Measurements from ENCODE around the gene GDE1. TPM values are rescaled to one million over a fixed set of nuclear protein-coding genes. Genes with fewer than 3 reads are reported as not detected.

The GDE1 gene
- total and polyA plus RNA-seq, 2 of the 4 experiments (the other 2 are of a cell fraction), result 50.1 to 62.4 TPM

- no peak overlapping the region for H2BK120ac ChIP-seq (ENCODE audit: low read depth, low read length)
- intact Hi-C loops (cut with micrococcal nuclease), result no loop called here
- H2BK5ac ChIP-seq (ENCODE audit: low read depth, low read length, poor library complexity, severe bottlenecking), result no peak overlapping the region
- H3K56ac ChIP-seq (ENCODE audit: extremely low read depth, insufficient read depth, low read length), result no peak overlapping the region
- peaks cover 4% of the 10 kb centered on the region for H3K36me3 ChIP-seq (ENCODE audit: control insufficient read depth, insufficient read depth, low read length)
- CTCF ChIA-PET, result no interaction called here
- no peak overlapping the region for H4K5ac ChIP-seq (ENCODE audit: low read depth, low read length)
- no TSS peak for BruUV-seq (replicated peaks)
- TF ChIP-seq BHLHE40 (IDR thresholded peaks at IDR 0.05; ENCODE audit: low read depth, low read length), result no peak
- H3K4me3 ChIP-seq (ENCODE audit: insufficient read depth, low read depth, low read length), result no peak overlapping the region
- H3K4ac ChIP-seq (ENCODE audit: low read depth, low read length), result no peak overlapping the region
- ATAC-seq (ENCODE audit: low read depth), result no peak
- POLR2A ChIA-PET (ENCODE audit: unreplicated experiment), result no interaction called here
- dilution Hi-C loops (cut with HindIII; ENCODE audit: low sequenced_read_pairs, unreplicated experiment), result no loop called here
- H3K27ac ChIP-seq (ENCODE audit: insufficient read depth, low read length), result no peak overlapping the region
- H3K23ac ChIP-seq (ENCODE audit: low read depth, low read length), result no peak overlapping the region
- no peak overlapping the region for H2AFZ ChIP-seq (replicated peaks; ENCODE audit: low read length, poor library complexity)
- H3K9me1 ChIP-seq (ENCODE audit: insufficient read depth, low read length), result no peaks in the 10 kb centered on the region; the same call in 1 of the 2 replicates
- WGBS, 2 experiments (ENCODE audit: extremely low coverage in 2 of 2, insufficient read length in 1 of 2), result no CpG with 5 or more reads among the region's 1 CpG
- no peak overlapping the region for H3K9ac ChIP-seq (ENCODE audit: low read depth, low read length)
- H4K20me1 ChIP-seq (ENCODE audit: insufficient read depth, low read length), result no peaks in the 10 kb centered on the region
- H4K91ac ChIP-seq (ENCODE audit: insufficient read depth, low read depth, low read length), result no peak overlapping the region
- no peak for DNase-seq
- no peaks in the 10 kb centered on the region for H3K27me3 ChIP-seq (ENCODE audit: control insufficient read depth, insufficient read depth, low read length)
- no peak overlapping the region for H2BK15ac ChIP-seq (ENCODE audit: low read depth, low read length)
- no peak overlapping the region for H3K4me2 ChIP-seq (ENCODE audit: low read depth, low read length)
- H2AK9ac ChIP-seq (replicated peaks; ENCODE audit: low read depth, low read length, poor library complexity), result no peak overlapping the region
- no peak overlapping the region for H3K18ac ChIP-seq (ENCODE audit: low read depth, low read length)
- no peak overlapping the region for H2BK20ac ChIP-seq (ENCODE audit: low read depth, low read length)
- in situ Hi-C loops (cut with MboI; ENCODE audit: low sequenced_read_pairs), result no loop called here
- H3K14ac ChIP-seq (replicated peaks; ENCODE audit: low read depth, low read length), result no peak overlapping the region
- H3K9me3 ChIP-seq (ENCODE audit: control insufficient read depth, insufficient read depth, low read length), result no peaks in the 10 kb centered on the region
- no peak overlapping the region for H4K8ac ChIP-seq (ENCODE audit: low read depth in 2 of 2, low read length in 2 of 2)
- no peak overlapping the region for H2AK5ac ChIP-seq (ENCODE audit: low read depth, low read length)
- H3K79me1 ChIP-seq (ENCODE audit: low read depth in 1 of 2, low read length in 2 of 2), result peaks cover 0 to 7% of the 10 kb centered on the region in 2 experiments; a peak in 3 of 4 replicates
- H3K4me1 ChIP-seq (ENCODE audit: control insufficient read depth, insufficient read depth, low read length), result no peaks in the 10 kb centered on the region
These were observed 10.7 kb upstream of the GDE1 start for GRCh38 chr16:19532601-19533000.

Data from IMR-90 (cell line).